Measurements from ENCODE around the gene KDM2B.

- TF ChIP-seq CTCF (IDR thresholded peaks at IDR 0.05; ENCODE audit: low read depth, low read length) (no peak), POLR2A (IDR thresholded peaks at IDR 0.05; ENCODE audit: extremely low read depth, insufficient read length) (no peak)
Observed at GRCh38 chr12:121470751-121471150, 110.1 kb downstream of the KDM2B start.

Measured in NB4 (cell line).